K562 (cell line): ENCODE results near the gene RNF115. TPM values are rescaled to one million over a fixed set of nuclear protein-coding genes. Genes with fewer than 3 reads are reported as not detected.

Experiments used
- ATF3 ChIP-seq, 2 experiments: fragments of 450-650 bp in 1 of 2; sonication (generic) in 1 of 2; formaldehyde crosslinking in 1 of 2; IDR thresholded peaks in 1 of 2; conservative IDR thresholded peaks in 1 of 2; 2 replicates each; pipeline versions ENCODE4 v1.6.1 to v1.8.1; 2016 to 2023; ENCODE audit warnings: mild to moderate bottlenecking in 2 of 2, moderate library complexity in 2 of 2, inconsistent platforms in 1 of 2, missing genetic modification reagents in 1 of 2
- BRCA1 ChIP-seq, 2 experiments: fragments of 450-650 bp in 1 of 2; sonication (generic) in 1 of 2; formaldehyde crosslinking in 1 of 2; IDR thresholded peaks; 2 replicates each; pipeline versions ENCODE4 v1.5.0 to v1.6.1; 2017 to 2020; ENCODE audit warnings: mild to moderate bottlenecking in 1 of 2, missing genetic modification reagents in 1 of 2
- CBX1 ChIP-seq: sonication (generic); IDR thresholded peaks from 2 replicates; pipeline ENCODE4 v1.6.1; 2016; ENCODE audit warnings: antibody characterized with exemption, low read depth, mild to moderate bottlenecking
- CHD2 ChIP-seq: IDR thresholded peaks from 2 replicates; pipeline ENCODE4 v1.6.1; 2011; ENCODE audit warnings: low read depth, low read length
- GATAD2A ChIP-seq: fragments of 450-650 bp; IDR thresholded peaks from 2 replicates; pipeline ENCODE4 v1.6.1; 2017
- GTF2E2 ChIP-seq: fragments of 200-800 bp; sonication (Bioruptor generic); IDR thresholded peaks from 2 replicates; pipeline ENCODE4 v1.6.1; 2016; ENCODE audit warnings: missing genetic modification characterization, missing compliant biosample characterization
- HDAC8 ChIP-seq: fragments of 450-650 bp; IDR thresholded peaks from 2 replicates; pipeline ENCODE4 v1.6.1; 2016; ENCODE audit warnings: mild to moderate bottlenecking, missing genetic modification characterization, moderate library complexity, missing compliant biosample characterization
- HLTF ChIP-seq: fragments of 450-650 bp; IDR thresholded peaks from 2 replicates; pipeline ENCODE4 v1.6.1; 2016
- KDM4B ChIP-seq, 2 experiments: fragments of 450-650 bp in 1 of 2; sonication (generic) in 1 of 2; IDR thresholded peaks; 2 replicates each; pipeline ENCODE4 v1.6.1; 2016 to 2017; ENCODE audit warnings: borderline replicate concordance in 2 of 2, antibody characterized with exemption in 1 of 2, low read depth in 1 of 2, mild to moderate bottlenecking in 1 of 2
- KLF13 ChIP-seq: fragments of 450-650 bp; IDR thresholded peaks from 2 replicates; pipeline ENCODE4 v1.6.1; 2016; ENCODE audit warnings: missing genetic modification characterization, low read depth, mild to moderate bottlenecking, missing compliant biosample characterization, moderate library complexity, borderline replicate concordance
- MNT ChIP-seq, 2 experiments: fragments of 450-650 bp; conservative IDR thresholded peaks; 2 replicates each; pipeline ENCODE4 v1.6.1; 2017; ENCODE audit warnings: mild to moderate bottlenecking in 2 of 2, moderate library complexity in 2 of 2
- NFIX ChIP-seq: fragments of 250-450 bp; sonication (Bioruptor Pico); IDR thresholded peaks from 2 replicates; pipeline ENCODE4 v1.4.0; 2020; ENCODE audit warnings: low read depth, mild to moderate bottlenecking, moderate library complexity
- NKRF ChIP-seq: fragments of 450-650 bp; IDR thresholded peaks from 2 replicates; pipeline ENCODE4 v1.6.1; 2016; ENCODE audit warnings: borderline replicate concordance
- NR4A1 ChIP-seq, 2 experiments: fragments of 250-450 bp in 1 of 2; fragments of 450-650 bp in 1 of 2; sonication (Bioruptor Pico) in 1 of 2; IDR thresholded peaks; 2 replicates each; pipeline versions ENCODE4 v1.4.0 to v1.6.1; 2016 to 2020; ENCODE audit warnings: mild to moderate bottlenecking in 2 of 2, missing compliant biosample characterization in 1 of 2, missing genetic modification characterization in 1 of 2, moderate library complexity in 1 of 2
- PURB ChIP-seq: sonication (generic); formaldehyde crosslinking; IDR thresholded peaks from 2 replicates; pipeline ENCODE4 v1.9.0; 2021; ENCODE audit warnings: low read depth, mild to moderate bottlenecking, missing genetic modification reagents
- SPI1 ChIP-seq: IDR thresholded peaks from 2 replicates; pipeline ENCODE4 v1.6.1; 2011; ENCODE audit warnings: low read depth, low read length, control low read depth, borderline replicate concordance
- USF2 ChIP-seq: sonication (generic); formaldehyde crosslinking; IDR thresholded peaks from 2 replicates; pipeline ENCODE4 v1.5.0; 2020; ENCODE audit warnings: missing genetic modification reagents
- ZBTB12 ChIP-seq: fragments of 250-450 bp; sonication (Bioruptor Pico); IDR thresholded peaks from 2 replicates; pipeline ENCODE4 v1.4.0; 2020
- ZNF830 ChIP-seq: fragments of 250-450 bp; sonication (Bioruptor Pico); IDR thresholded peaks from 2 replicates; pipeline ENCODE4 v1.5.0; 2021; ENCODE audit warnings: mild to moderate bottlenecking
- polyA plus RNA-seq, 8 experiments: library from polyadenylated mRNA; depleted of rRNA in 4 of 8; stranded (reverse) in 5 of 8; unstranded in 3 of 8; fragments of >200 nt; fragmentation: Nextera tagmentation in 2 of 8; fragmentation: Illumina TruSeq in 1 of 8; extraction: Ambion mirVana in 2 of 8; extraction: Trizol in 1 of 8; gene quantifications; 2 replicates each; pipeline versions ENCODE4 v1.2.1 to v1.2.3, GENCODE V29; 2011 to 2014; ENCODE audit warnings: inconsistent platforms in 1 of 8, missing spikeins in 1 of 8
- total RNA-seq, 7 experiments: library from RNA; depleted of rRNA in 6 of 7; stranded (reverse); fragments of >200 nt in 6 of 7; fragmentation: Illumina TruSeq in 2 of 7; extraction: Trizol in 2 of 7; gene quantifications; 2 replicates each; pipeline versions ENCODE4 v1.2.1 to v1.2.3, GENCODE V29; 2011 to 2021; ENCODE audit warnings: low replicate concordance in 1 of 7

The RNF115 gene
- total and polyA plus RNA-seq, 9 of the 15 experiments (the other 6 are each of a cell fraction or from before 2014, with no cell fraction given) = 1.9 to 14.3 (median 9.5) TPM

GRCh38 chr1:145858901-145859490 is 35.1 kb upstream of the RNF115 start, which contains the start of gene PIAS3 (continued):
- no peak for TF ChIP-seq PURB
- 0 out of 2 replicates have a peak, but pooled peaks have one; percentile 39 for TF ChIP-seq ZNF830 (CRISPR knock-in tag)
- 0 out of 2 replicates have a peak, but pooled peaks have one; percentile 36 for TF ChIP-seq NKRF
- no peak for TF ChIP-seq BRCA1 (IDR thresholded peaks at IDR 0.05)
- no peak for TF ChIP-seq BRCA1 (CRISPR knock-in tag; IDR thresholded peaks at IDR 0.05)
- no peak for TF ChIP-seq HDAC8 (tag)
- TF ChIP-seq NR4A1 (CRISPR knock-in tag; IDR thresholded peaks at IDR 0.05) = no peak
- no peak for TF ChIP-seq NR4A1 (tag; IDR thresholded peaks at IDR 0.05)
- no peak for TF ChIP-seq ATF3 (IDR thresholded peaks at IDR 0.05)
- TF ChIP-seq ATF3 (CRISPR knock-in tag; conservative IDR thresholded peaks at IDR 0.05) = no peak
- peak; percentile 52; the same call in 1 of the 2 replicates for TF ChIP-seq GTF2E2
- no peak for TF ChIP-seq CBX1
- TF ChIP-seq NFIX = no peak
- no peak for TF ChIP-seq USF2
- TF ChIP-seq KLF13 = peak; percentile 44; the same call in 1 of the 2 replicates
- TF ChIP-seq KDM4B (IDR thresholded peaks at IDR 0.05; ENCODE audit: borderline replicate concordance in 2 of 2, low read depth in 1 of 2) = no peak; a peak in 1 of 4 replicates
- no peak for TF ChIP-seq HLTF
- no peak for TF ChIP-seq SPI1
- no peak for TF ChIP-seq ZBTB12 (CRISPR knock-in tag)
- TF ChIP-seq MNT (conservative IDR thresholded peaks at IDR 0.05) = peak in 1 of 2 experiments; percentile 40; a peak in 3 of 4 replicates
- no peak for TF ChIP-seq GATAD2A
- TF ChIP-seq CHD2 = no peak
